Ectodermal cell (in vitro differentiated cells): ENCODE data around the gene ZNF827.

Experiments
- H3K27ac ChIP-seq: 2 replicates; pipeline ENCODE4 v1.7.0; 2013; ENCODE audit warnings: mild to moderate bottlenecking, low read depth, low read length; ENCODE audit not compliant: insufficient read depth, poor library complexity, severe bottlenecking
- H3K27me3 ChIP-seq: 2 replicates; pipeline ENCODE4 v1.7.0; 2013; ENCODE audit warnings: mild to moderate bottlenecking, low read length; ENCODE audit not compliant: insufficient read depth, control insufficient read depth, poor library complexity, severe bottlenecking
- H3K36me3 ChIP-seq: one replicate; pipeline ENCODE4 v1.7.0; 2013; ENCODE audit warnings: low read length; ENCODE audit not compliant: control insufficient read depth, insufficient read depth
- H3K4me1 ChIP-seq: one replicate; pipeline ENCODE4 v1.7.0; 2013; ENCODE audit warnings: low read length; ENCODE audit not compliant: control insufficient read depth, insufficient read depth
- H3K4me3 ChIP-seq: 2 replicates; pipeline ENCODE4 v1.7.0; 2013; ENCODE audit warnings: low read depth, low read length, control low read depth; ENCODE audit not compliant: insufficient read depth
- H3K9me3 ChIP-seq: 2 replicates; pipeline ENCODE4 v1.7.0; 2013; ENCODE audit warnings: mild to moderate bottlenecking, low read length, moderate library complexity; ENCODE audit not compliant: control insufficient read depth
- WGBS, 2 experiments: methylation state at CpG; one replicate each; pipeline ENCODE4 v1.1.7; 2013; ENCODE audit warnings: missing lambda C conversion rate in 2 of 2; 5-methylcytosine and 5-hydroxymethylcytosine counted together

The ZNF827 gene

DNA sequence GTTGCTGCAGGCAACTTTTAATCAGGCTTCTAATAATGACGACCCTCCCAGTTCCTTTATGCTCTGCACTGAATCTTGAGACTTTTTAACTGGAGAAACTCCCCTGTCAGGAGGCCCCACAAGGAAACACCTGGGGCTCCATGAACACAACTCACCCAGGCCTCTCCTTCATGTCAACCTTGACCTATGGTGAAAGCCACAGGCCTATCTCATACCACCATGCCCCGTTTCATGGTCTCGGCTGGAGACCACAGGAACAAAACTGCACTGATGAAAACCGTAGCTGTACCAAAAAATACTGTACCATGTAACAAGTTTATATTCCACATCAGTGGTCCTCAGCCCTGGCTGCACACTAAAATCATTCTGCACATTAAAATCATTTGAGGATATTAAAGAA, 57.0 kb downstream of the ZNF827 start:
- peaks cover 6% of the 10 kb centered on the region for H3K36me3 ChIP-seq
- 95 to 97% methylated on average over 4 of the region's 4 CpGs for WGBS, 2 experiments
- no peak overlapping the region for H3K27ac ChIP-seq
- no peak overlapping the region for H3K4me3 ChIP-seq
- no peaks in the 10 kb centered on the region for H3K4me1 ChIP-seq
- H3K9me3 ChIP-seq, result no peaks in the 10 kb centered on the region
- no peaks in the 10 kb centered on the region for H3K27me3 ChIP-seq

DNA sequence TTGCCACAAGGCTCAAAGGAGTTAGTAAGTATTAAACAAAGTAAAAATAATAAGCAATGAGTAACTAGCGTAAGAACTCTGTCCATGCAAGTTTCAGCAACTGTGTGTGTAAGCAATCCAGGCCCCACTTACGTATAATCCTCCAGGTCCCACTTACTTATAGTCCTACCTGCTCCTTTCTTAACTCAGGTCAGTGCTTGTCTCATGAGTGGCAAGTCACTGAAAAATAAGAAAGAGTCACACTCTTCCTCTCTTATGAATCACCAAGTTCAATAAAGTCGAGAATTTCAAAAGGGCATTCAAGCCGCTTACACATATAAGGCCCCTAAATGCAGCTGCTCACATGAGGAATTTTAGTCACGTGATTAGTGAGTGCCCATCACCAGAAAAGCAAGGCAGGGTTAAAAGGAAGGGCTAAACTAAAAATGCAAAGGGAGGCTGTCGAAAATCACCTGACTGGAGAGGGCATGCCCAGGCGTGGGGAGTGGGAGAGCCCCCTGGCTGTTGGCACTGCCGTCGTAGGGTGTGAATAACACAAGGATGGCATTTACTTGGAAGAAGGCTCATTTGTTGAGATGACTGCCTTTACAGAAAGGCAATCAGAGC, 58.2 kb downstream of the ZNF827 start:
- H3K27ac ChIP-seq, result no peak overlapping the region
- WGBS, 2 experiments, result 92 to 93% methylated on average over 9 of the region's 9 CpGs
- no peaks in the 10 kb centered on the region for H3K36me3 ChIP-seq
- H3K27me3 ChIP-seq, result no peaks in the 10 kb centered on the region
- no peaks in the 10 kb centered on the region for H3K4me1 ChIP-seq
- H3K9me3 ChIP-seq, result no peaks in the 10 kb centered on the region
- H3K4me3 ChIP-seq, result no peak overlapping the region

DNA sequence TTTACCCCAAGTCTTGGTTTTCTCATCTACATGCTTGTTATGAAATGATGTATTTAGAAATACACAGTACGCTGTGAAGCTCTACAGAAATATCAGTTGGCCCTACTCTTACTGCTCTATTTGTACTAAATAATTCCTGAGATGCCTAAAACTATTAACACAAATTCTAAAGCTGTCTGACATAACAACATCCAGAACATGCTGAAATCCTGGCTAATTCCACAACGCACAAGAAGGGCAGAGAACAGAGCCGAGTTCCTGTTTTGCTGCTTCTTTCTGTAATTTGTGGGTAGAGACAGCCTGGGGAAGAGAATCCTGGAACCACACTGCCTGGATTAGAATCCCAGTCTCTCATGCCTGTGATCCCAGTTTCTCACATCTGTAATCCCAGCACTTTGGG, 59.0 kb downstream of the ZNF827 start:
- Histone ChIP-seq H3K27me3 (no peaks in the 10 kb centered on the region), H3K4me1 (no peaks in the 10 kb centered on the region), H3K9me3 (no peaks in the 10 kb centered on the region), H3K27ac (no peak overlapping the region), H3K36me3 (no peaks in the 10 kb centered on the region), H3K4me3 (no peak overlapping the region)
- 63 to 67% methylated on average over 3 of the region's 3 CpGs for WGBS, 2 experiments

GRCh38 chr4:145878501-145879435, 59.9 kb downstream of the ZNF827 start:
- Histone ChIP-seq H3K27me3 (no peaks in the 10 kb centered on the region), H3K4me1 (no peaks in the 10 kb centered on the region), H3K36me3 (no peaks in the 10 kb centered on the region), H3K27ac (no peak overlapping the region), H3K9me3 (no peaks in the 10 kb centered on the region), H3K4me3 (no peak overlapping the region)
- 86 to 95% methylated on average over 5 to 6 of the region's 7 CpGs for WGBS, 2 experiments

- no peaks in the 10 kb centered on the region for H3K9me3 ChIP-seq
- no peak overlapping the region for H3K27ac ChIP-seq
- no peak overlapping the region for H3K4me3 ChIP-seq
- H3K27me3 ChIP-seq, result no peaks in the 10 kb centered on the region
- 82 to 95% methylated on average over 1 to 2 of the region's 2 CpGs for WGBS, 2 experiments
- no peaks in the 10 kb centered on the region for H3K36me3 ChIP-seq
- no peaks in the 10 kb centered on the region for H3K4me1 ChIP-seq
These were observed 62.0 kb downstream of the ZNF827 start for GRCh38 chr4:145876531-145877180.

- no peaks in the 10 kb centered on the region for H3K36me3 ChIP-seq
- H3K9me3 ChIP-seq, result no peaks in the 10 kb centered on the region
- H3K27ac ChIP-seq, result no peak overlapping the region
These were observed 64.7 kb downstream of the ZNF827 start for GRCh38 chr4:145873901-145874300.

DNA sequence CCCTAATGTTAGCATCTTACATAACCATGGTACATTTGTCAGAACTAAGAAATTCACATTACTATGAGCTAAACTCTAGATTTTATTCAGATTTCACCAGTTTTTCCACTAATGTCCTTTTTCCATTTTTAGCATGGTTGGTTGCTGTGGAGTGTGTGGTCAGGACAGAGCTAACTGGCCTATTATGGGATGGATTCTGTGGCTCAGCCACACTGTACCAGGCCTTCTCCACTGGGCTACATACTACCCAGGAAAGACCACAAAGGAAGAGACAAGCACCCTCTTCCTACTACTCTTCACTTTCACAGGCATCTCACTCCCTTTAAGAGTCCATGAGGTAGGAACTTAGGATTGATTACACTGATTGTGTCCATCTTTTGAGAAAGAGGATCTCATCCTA, 67.4 kb downstream of the ZNF827 start:
- Histone ChIP-seq H3K27ac (no peak overlapping the region), H3K4me3 (no peak overlapping the region), H3K27me3 (no peaks in the 10 kb centered on the region), H3K4me1 (no peaks in the 10 kb centered on the region), H3K36me3 (no peaks in the 10 kb centered on the region), H3K9me3 (no peaks in the 10 kb centered on the region)

More at GRCh38 chr4:145873901-145874300, 64.7 kb downstream of the ZNF827 start:
- no peak overlapping the region for H3K4me3 ChIP-seq
- no peaks in the 10 kb centered on the region for H3K27me3 ChIP-seq
- no peaks in the 10 kb centered on the region for H3K4me1 ChIP-seq

GRCh38 chr4:145870155-145871020, 68.2 kb downstream of the ZNF827 start:
- 92 to 93% methylated on average over 9 of the region's 9 CpGs for WGBS, 2 experiments
- no peaks in the 10 kb centered on the region for H3K36me3 ChIP-seq

GRCh38 chr4:145868637-145869409, 69.8 kb downstream of the ZNF827 start:
- no peak overlapping the region for H3K4me3 ChIP-seq
- no peaks in the 10 kb centered on the region for H3K36me3 ChIP-seq
- H3K27ac ChIP-seq, result no peak overlapping the region
- no peaks in the 10 kb centered on the region for H3K27me3 ChIP-seq
- H3K4me1 ChIP-seq, result no peaks in the 10 kb centered on the region
- H3K9me3 ChIP-seq, result no peaks in the 10 kb centered on the region
- WGBS, 2 experiments, result 78 to 92% methylated on average over 1 of the region's 1 CpG

More at GRCh38 chr4:145870155-145871020, 68.2 kb downstream of the ZNF827 start:
- Histone ChIP-seq H3K9me3 (no peaks in the 10 kb centered on the region), H3K4me3 (no peak overlapping the region), H3K27me3 (no peaks in the 10 kb centered on the region), H3K4me1 (no peaks in the 10 kb centered on the region), H3K27ac (no peak overlapping the region)
